ENCODE data around the gene SREBF2. TPM values are rescaled to one million over a fixed set of nuclear protein-coding genes. Genes with fewer than 3 reads are reported as not detected.

Gene SREBF2
- total RNA-seq (2022; extraction: Qiagen RNA extraction) = 26.6 to 30.9 TPM (median 28.0 TPM) in 5 replicates

DNA sequence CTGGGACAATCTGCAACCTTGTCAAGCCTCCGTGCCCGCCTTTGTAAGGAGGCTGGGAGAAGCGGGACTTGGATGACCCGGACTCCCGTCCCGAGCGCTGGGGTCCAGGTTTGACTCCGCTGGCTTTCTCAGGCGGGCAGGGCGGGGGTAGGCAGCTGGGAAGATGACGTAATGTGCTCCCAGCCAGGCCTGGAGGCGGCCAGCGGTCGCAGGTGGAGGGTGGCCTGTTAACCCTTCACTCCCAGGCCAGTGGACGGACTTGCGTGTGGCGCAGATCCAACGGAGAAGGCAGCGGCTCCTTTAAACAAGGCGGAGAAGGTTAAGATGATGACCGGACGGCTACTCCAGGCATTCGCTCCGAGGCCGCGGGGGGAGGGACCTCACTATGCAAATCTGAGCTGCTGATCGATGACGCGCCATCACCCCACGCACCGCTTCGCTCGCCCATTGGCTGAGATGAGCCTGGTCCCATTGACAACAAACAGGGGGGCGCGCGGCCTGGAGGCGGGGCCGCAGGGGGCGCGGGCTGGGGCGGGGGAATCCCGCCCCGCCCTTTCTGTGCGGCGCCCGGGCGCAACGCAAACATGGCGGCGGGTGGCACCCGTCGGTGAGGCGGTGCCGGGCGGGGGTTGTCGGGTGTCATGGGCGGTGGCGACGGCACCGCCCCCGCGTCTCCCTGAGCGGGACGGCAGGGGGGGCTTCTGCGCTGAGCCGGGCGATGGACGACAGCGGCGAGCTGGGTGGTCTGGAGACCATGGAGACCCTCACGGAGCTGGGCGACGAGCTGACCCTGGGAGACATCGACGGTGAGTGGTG lies at the start of gene SREBF2:
Gene SREBF2 (plus strand): TSS at position 553 of the 816 bp plus-strand sequence. CDS start 166 bp downstream, at position 719.

DNA sequence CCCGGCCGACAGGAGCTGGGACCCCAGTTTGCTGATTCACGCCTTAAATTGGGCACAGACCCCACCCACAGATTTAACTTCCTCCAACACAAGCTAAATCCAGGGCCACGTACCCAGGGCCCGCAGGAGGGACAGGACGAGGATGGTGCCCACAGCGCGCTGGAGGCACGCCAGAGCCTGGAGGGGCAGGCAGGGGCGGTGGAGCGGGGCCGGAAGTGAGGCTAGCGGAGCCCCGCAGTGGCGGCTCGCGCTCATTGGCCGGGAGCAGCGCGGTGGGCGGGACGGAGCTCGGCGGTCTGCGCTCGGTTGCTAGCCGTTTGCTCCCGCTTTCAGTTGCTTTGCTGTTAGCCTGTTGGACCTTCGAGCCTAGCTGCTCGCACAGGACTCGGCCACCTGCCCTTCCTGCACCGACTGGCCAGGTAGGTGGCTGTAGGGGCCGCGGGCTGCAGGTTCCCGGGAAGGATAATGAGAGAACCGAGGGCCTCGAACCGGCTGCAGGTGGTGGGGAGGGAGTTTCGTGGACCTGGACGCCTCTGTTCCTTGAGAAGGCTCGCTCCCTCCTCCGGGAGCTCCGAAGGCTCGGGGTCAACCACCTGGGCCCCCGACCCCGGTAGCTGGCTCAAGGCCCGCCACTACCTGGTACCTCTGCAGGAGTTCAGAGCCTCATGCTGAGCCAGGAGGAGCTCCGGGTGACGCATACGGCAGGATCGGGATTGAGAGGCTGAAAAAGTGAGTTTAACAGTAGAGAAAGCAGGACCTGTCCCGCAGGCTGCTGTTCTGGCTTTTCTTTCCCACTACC lies 32.4 kb upstream of the SREBF2 start, which contains the start of gene CCDC134:
Gene CCDC134 (plus strand): TSS at position 332 of the 799 bp plus-strand sequence. CDS start 8,212 bp downstream, outside the sequence.

DNA sequence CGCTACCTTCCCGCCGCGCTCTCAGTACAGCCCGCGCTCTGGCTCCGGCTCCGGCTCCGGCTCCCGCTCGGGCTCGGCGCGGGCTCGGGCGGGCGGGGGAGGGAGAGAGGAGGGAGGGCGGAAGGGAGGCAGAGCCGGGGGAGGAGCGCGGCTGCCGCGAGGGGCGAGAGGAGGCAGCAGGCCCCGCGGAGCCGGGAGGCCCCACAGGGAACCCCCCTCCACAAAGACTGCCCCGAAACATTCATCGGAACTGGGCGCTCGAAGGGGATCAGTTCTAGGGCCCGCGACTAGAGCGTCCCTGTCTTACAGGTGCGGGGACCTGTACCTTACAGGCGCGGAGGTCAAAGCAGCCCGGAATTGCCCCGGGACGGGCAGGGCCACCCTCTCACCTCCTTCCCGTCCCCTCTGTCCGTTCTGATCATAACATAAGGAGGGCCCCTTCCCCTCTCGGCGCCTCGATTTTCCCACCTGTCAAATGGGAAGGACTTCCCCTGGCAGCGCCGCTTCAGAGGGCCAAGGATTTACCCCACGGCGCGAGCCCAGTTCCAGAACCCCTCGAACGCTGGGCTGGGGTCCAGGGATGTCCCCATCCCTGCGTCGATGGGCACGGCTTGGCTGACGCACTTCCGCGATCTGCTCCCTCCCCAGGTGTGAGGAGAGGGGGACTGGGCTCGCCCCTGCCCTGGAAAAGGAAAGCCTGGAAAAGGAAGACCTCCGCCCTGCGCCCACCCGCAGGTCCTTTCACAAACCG lies 82.3 kb downstream of the SREBF2 start, which contains the start of gene SHISA8:
Gene SHISA8 (minus strand): TSS at position 40 of the 751 bp plus-strand sequence. CDS start 407 bp downstream, outside the sequence.

DNA sequence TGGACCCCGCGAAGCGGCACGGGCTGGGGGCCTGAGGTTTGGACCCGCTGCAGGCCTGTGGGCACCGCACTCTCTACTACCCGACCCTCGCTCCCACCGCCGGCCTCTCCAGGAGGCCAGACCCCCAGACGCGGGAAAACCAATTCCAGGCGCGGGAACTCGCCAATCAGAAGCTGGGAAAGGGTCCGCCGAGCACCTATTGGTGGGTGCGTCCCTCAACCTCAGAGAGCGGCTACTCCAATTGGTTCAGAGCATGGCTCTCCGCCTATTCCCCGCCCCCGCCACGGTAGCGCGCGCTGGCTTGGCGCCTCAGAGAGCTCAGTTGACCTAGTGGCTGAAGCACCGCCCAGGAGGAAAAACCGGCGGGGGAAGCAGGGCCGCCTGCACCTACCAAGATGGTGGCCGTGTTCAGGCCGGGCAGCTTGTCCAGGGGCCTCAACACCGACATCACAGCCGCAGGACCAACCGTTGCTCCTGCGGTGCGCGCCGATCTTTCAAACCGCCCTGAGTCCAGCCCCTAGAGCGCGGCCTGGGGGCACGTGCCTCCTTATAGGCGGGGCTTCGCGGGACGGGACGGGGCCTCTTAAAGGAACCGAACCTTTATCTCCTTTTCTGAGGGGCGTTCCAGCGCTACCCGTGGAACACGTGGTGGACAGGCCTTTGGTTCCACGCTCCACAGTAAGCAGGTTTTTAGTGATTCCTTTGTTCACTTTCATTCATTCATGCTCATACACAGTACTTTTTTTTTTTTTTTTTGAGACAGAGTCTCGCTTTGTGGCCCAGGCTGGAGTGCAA lies 113.9 kb downstream of the SREBF2 start, which contains the start of gene CENPM:
Gene CENPM (minus strand): TSS at position 524 of the 795 bp plus-strand sequence. CDS start 76 bp downstream, at position 448.

DNA sequence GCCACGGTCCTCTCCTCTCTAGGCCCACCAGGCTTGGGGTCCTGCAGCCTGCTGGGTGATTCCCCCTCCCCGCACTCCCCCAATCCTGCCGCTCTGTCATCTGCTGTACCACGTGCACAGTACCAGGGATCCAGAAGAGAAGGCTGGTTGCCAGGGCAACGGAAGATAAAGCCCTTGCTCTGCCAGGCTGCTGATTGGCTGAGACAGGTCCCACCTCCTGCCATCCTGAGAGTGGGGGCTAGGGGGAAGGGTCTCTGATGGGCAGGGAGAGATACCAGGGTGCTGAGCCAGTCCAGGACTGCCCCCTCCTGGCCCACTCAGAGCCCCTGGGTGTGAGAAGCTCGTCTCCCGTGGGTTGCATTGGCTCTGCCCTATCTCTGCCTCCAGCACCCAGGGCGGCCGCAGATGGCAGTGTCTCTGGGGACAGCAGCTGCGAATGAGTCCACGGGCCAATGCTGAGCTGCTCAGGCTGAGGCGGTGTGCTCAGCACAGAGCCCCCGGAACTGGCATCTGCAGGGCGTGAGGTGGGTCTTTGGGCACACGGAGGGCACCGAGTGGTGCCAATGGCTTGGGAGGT lies 119.1 kb downstream of the SREBF2 start, which contains the start of gene SMIM45:
Gene SMIM45 (plus strand): TSS at position 253 of the 577 bp plus-strand sequence.

Other genes with a start within 250 kb of the SREBF2 start
- gene PMM1, start 243.3 kb upstream of the SREBF2 start, total RNA-seq (2022; extraction: Qiagen RNA extraction) = 28.1 to 32.4 TPM (median 31.1 TPM) in 5 replicates
- 14.5 to 17.4 TPM (median 16.0 TPM) in 5 replicates for gene DESI1, start 212.1 kb upstream of the SREBF2 start, total RNA-seq (2022; extraction: Qiagen RNA extraction)
- gene XRCC6, start 211.8 kb upstream of the SREBF2 start, total RNA-seq (2022; extraction: Qiagen RNA extraction) = 284 to 337 TPM (median 309 TPM) in 5 replicates
- gene SNU13, start 144.2 kb upstream of the SREBF2 start, total RNA-seq (2022; extraction: Qiagen RNA extraction) = 90.5 to 200 TPM (median 175 TPM) in 5 replicates
- gene MEI1, start 133.6 kb upstream of the SREBF2 start, total RNA-seq (2022; extraction: Qiagen RNA extraction) = 0.25 TPM in 1 of 5 replicates, not detected in the others
- 2.7 to 3.2 TPM (median 2.8 TPM) in 5 replicates for gene CCDC134, start 32.4 kb upstream of the SREBF2 start, total RNA-seq (2022; extraction: Qiagen RNA extraction)
- 0.10 to 0.35 TPM (median 0.20 TPM) in 5 replicates for gene SHISA8, start 82.0 kb downstream of the SREBF2 start, total RNA-seq (2022; extraction: Qiagen RNA extraction)
- gene TNFRSF13C, start 93.7 kb downstream of the SREBF2 start, total RNA-seq (2022; extraction: Qiagen RNA extraction) = 0.14 to 0.25 TPM (median 0.22 TPM) in 5 replicates
- gene CENPM, start 114.0 kb downstream of the SREBF2 start, total RNA-seq (2022; extraction: Qiagen RNA extraction) = 22.8 to 40.2 TPM (median 35.1 TPM) in 5 replicates
- 0.89 to 1.2 TPM (median 1.0 TPM) in 5 replicates for gene SEPTIN3, start 136.3 kb downstream of the SREBF2 start, total RNA-seq (2022; extraction: Qiagen RNA extraction)
- 0.08 to 0.24 TPM (median 0.10 TPM) in 4 of 5 replicates, not detected in the other for gene WBP2NL, start 165.7 kb downstream of the SREBF2 start, total RNA-seq (2022; extraction: Qiagen RNA extraction)
- gene NAGA, start 237.7 kb downstream of the SREBF2 start, total RNA-seq (2022; extraction: Qiagen RNA extraction) = 6.2 to 7.8 TPM (median 7.5 TPM) in 5 replicates
- not detected in 5 replicates for gene PHETA2, start 241.1 kb downstream of the SREBF2 start, total RNA-seq (2022; extraction: Qiagen RNA extraction)
- gene SMDT1, start 246.6 kb downstream of the SREBF2 start, total RNA-seq (2022; extraction: Qiagen RNA extraction) = 24.3 to 48.9 TPM (median 40.8 TPM) in 5 replicates

All from A549 treated with Hydrocortisone at 1 μM for 4 hours (cell line).